ENCODE measurements around the gene LMBRD2. TPM values are rescaled to one million over a fixed set of nuclear protein-coding genes. Genes with fewer than 3 reads are reported as not detected.
A peak's percentile ranks its signal among the peaks of the same experiment; 100 is the strongest.

The LMBRD2 gene
- total and polyA plus RNA-seq, 5 donors = 4.2 to 13.7 (median 12.8) TPM

DNA sequence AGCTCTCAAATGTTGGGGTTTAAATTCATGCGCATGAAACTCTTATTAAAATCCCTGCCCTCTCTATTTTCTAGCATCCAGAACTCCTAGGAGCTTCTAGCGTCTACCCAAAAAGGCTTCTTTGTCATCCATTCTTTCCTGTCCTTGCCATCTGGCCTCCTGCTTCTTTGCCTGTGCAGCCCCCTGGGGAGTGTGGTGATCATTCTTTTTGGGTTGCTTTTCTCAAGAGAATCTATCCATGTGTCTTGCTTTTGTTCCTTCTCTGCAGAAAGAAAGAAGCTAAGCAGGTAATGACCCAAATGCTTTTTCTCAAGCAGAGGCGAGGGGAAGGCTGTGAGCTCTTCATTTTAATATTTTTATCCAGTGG is 26.8 kb upstream of the LMBRD2 start:
- no peaks in the 10 kb centered on the region for H3K4me1 ChIP-seq (ENCODE audit: control insufficient read depth, insufficient read depth, low read length)
- DNase-seq (no peak), ATAC-seq (no peak)
- no peak overlapping the region for H3K27ac ChIP-seq (ENCODE audit: low read length)
- intact Hi-C loops (cut with DNase I) = loop anchor here in 2 of 4 donors (10.0 kb wide), 1 partner anchor 126 kb away; the partner anchor contains the start of gene RANBP3L (in 2 of the 2)
- no peak overlapping the region for H3K4me3 ChIP-seq (ENCODE audit: low read length)
- no peaks in the 10 kb centered on the region for H3K27me3 ChIP-seq (ENCODE audit: control insufficient read depth, insufficient read depth)
- 90% methylated on average over 3 of the region's 3 CpGs for WGBS
- no peaks in the 10 kb centered on the region for H3K9me3 ChIP-seq (ENCODE audit: control insufficient read depth, low read length)

DNA sequence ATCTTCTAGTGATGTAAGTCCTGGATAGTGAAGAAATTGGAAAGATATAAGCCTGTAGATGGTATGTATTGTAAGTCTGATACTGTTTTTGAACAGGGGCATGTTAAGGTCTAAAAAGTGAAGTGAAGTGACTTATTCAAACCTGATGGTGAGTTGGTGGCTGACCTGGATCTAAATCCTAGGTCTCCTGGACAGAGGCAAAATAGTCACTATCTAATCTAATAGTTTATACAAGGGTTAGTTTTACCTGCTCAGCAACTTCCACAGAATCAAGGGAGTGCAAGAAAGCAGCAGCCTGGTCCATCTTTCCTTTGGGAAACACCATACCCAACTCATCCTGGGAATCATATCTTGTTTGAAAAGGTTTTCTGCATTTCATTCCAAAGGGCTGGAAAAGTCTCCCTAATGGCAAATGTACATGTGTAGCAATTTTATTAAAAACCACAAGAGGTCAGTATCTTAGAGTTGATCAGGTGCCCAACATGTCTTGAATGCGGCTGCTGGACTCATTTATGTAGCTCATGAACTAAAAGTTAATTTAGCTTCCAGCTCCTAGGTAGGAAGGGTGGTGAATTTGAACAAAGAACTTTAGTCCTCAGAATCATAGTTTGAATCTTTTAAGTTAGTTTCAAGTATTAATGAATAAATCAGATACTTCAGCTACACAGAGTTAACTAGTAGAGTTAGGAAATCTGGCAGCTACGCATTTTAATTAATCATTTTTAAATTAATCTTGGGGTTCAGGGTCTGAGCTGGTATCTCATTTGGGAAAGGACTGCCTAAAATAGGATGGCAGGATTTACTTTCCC is 26.2 kb upstream of the LMBRD2 start:
- Histone ChIP-seq H3K27ac (ENCODE audit: low read length) (no peak overlapping the region), H3K4me1 (ENCODE audit: control insufficient read depth, insufficient read depth, low read length) (no peaks in the 10 kb centered on the region), H3K9me3 (ENCODE audit: control insufficient read depth, low read length) (no peaks in the 10 kb centered on the region), H3K27me3 (ENCODE audit: control insufficient read depth, insufficient read depth) (no peaks in the 10 kb centered on the region), H3K4me3 (ENCODE audit: low read length) (no peak overlapping the region)
- ATAC-seq (peak; percentile 55 to 56), DNase-seq (no peak)
- intact Hi-C loops (cut with DNase I) = loop anchor here in 2 of 4 donors (10.0 kb wide), 1 partner anchor 127 kb away; the partner anchor contains the start of gene RANBP3L (in 2 of the 2)
- WGBS = 62% methylated on average over 2 of the region's 2 CpGs

DNA sequence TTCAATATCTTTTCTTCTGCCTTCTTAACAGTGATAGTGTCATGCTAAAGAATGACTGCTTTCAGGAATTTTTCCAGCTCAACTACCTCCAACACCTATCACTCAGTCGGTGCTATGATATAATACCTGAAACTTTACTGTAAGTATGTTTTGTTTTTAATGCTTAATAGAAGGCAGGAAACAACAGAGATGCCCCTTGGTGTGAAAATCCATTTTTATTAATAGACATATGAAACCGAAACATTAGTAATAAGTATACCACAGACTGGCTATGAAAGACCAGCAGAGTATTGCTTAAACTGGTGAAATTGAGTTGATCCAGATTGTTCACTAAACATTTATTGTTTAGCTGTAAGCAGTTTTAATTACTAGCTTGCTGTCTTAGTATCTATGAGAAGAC is 25.5 kb upstream of the LMBRD2 start:
- intact Hi-C loops (cut with DNase I) = loop anchor here in 2 of 4 donors (10.0 kb wide), 1 partner anchor 128 kb away; the partner anchor contains the start of gene RANBP3L (in 2 of the 2)

DNA sequence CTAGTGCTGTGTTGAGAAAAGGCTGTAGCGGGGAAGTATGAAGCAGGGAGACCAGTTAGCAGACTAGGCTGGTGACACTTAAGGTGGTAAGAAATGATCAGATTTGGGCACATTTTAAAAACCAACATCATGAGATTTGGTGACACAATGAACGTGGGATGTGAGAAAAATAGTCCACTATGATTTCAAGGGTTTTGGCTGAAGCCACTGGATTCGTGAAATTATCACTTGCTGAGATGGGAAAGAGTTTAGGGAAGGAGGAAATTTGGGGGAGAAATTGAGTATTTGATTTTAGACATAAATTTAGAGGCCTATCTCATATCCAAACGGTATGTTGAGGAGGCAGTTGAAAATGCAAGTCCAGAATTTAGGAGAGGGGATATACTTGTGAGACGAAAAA is 23.4 kb upstream of the LMBRD2 start:
- 75% methylated on average over 5 of the region's 5 CpGs for WGBS
- H3K9me3 ChIP-seq (ENCODE audit: control insufficient read depth, low read length) = no peaks in the 10 kb centered on the region
- H3K27me3 ChIP-seq (ENCODE audit: control insufficient read depth, insufficient read depth) = no peaks in the 10 kb centered on the region
- no peaks in the 10 kb centered on the region for H3K4me1 ChIP-seq (ENCODE audit: control insufficient read depth, insufficient read depth, low read length)
- H3K27ac ChIP-seq (ENCODE audit: low read length) = no peak overlapping the region
- H3K4me3 ChIP-seq (ENCODE audit: low read length) = no peak overlapping the region
- intact Hi-C loops (cut with DNase I) = loop anchor here in 2 of 4 donors (10.0 kb wide), 1 partner anchor 130 kb away; the partner anchor contains the start of gene RANBP3L (in 2 of the 2)
- ATAC-seq (no peak), DNase-seq (no peak)

More for the DNA sequence above, 25.5 kb upstream of the LMBRD2 start:
- ATAC-seq (no peak), DNase-seq (no peak)
- H3K4me3 ChIP-seq (ENCODE audit: low read length) = no peak overlapping the region
- no peaks in the 10 kb centered on the region for H3K27me3 ChIP-seq (ENCODE audit: control insufficient read depth, insufficient read depth)
- no peaks in the 10 kb centered on the region for H3K9me3 ChIP-seq (ENCODE audit: control insufficient read depth, low read length)
- 75% methylated on average over 2 of the region's 2 CpGs for WGBS
- H3K4me1 ChIP-seq (ENCODE audit: control insufficient read depth, insufficient read depth, low read length) = no peaks in the 10 kb centered on the region
- no peak overlapping the region for H3K27ac ChIP-seq (ENCODE audit: low read length)

DNA sequence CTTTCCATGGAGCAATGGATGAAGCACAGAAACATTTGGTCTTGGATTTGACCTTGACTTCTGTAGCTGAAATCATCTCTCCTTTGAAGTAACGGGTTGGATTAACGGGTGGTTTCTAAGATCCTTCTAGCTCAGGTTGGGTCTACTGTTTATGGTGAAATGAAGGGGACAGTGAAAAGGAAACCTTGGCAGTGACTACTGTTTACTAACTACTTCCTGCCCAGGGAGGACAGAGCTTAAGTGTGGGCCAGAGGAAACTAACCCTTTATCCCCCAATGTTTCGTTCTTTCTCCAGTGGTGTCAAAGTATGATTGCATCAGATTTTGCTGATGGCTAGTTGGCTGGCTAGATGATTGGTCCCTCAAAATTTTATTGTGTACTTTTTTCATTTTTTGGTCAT is 22.4 kb upstream of the LMBRD2 start:
- no peak overlapping the region for H3K27ac ChIP-seq (ENCODE audit: low read length)
- ATAC-seq = no peak
- intact Hi-C loops (cut with DNase I) = loop anchor here in 2 of 4 donors (10.0 kb wide), 1 partner anchor 131 kb away; the partner anchor contains the start of gene RANBP3L (in 2 of the 2)

DNA sequence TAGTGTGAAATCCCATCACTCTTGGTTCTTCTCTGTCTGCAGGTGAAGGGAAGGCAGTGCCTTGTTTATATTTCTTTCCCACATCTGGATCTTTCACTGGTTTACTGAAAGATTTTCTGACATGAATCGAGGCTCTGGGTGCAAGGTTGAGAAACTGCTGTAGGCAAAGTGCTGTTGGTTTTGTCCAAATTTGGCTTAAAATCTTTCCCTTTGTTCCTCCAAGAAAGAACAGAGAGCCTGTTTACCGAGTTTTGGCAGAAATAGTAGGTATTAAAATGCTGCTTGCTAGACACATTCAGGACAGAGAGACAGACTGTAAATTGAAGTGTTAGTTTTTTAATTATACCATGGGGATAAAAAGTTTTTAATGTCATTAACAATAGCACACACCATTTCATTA is 21.7 kb upstream of the LMBRD2 start:
- H3K27me3 ChIP-seq (ENCODE audit: control insufficient read depth, insufficient read depth) = no peaks in the 10 kb centered on the region
- no peaks in the 10 kb centered on the region for H3K9me3 ChIP-seq (ENCODE audit: control insufficient read depth, low read length)
- no peak overlapping the region for H3K4me3 ChIP-seq (ENCODE audit: low read length)
- no peak for ATAC-seq
- no peak for DNase-seq
- H3K27ac ChIP-seq (ENCODE audit: low read length) = no peak overlapping the region
- intact Hi-C loops (cut with DNase I) = loop anchor here in 2 of 4 donors (10.0 kb wide), 1 partner anchor 131 kb away; the partner anchor contains the start of gene RANBP3L (in 2 of the 2)
- no peaks in the 10 kb centered on the region for H3K4me1 ChIP-seq (ENCODE audit: control insufficient read depth, insufficient read depth, low read length)
- WGBS = 74% methylated on average over 2 of the region's 2 CpGs

More for the DNA sequence above, 22.4 kb upstream of the LMBRD2 start:
- no peak for DNase-seq
- Histone ChIP-seq H3K27me3 (ENCODE audit: control insufficient read depth, insufficient read depth) (no peaks in the 10 kb centered on the region), H3K4me1 (ENCODE audit: control insufficient read depth, insufficient read depth, low read length) (no peaks in the 10 kb centered on the region), H3K4me3 (ENCODE audit: low read length) (no peak overlapping the region), H3K9me3 (ENCODE audit: control insufficient read depth, low read length) (no peaks in the 10 kb centered on the region)
- 62% methylated on average over 3 of the region's 3 CpGs for WGBS

DNA sequence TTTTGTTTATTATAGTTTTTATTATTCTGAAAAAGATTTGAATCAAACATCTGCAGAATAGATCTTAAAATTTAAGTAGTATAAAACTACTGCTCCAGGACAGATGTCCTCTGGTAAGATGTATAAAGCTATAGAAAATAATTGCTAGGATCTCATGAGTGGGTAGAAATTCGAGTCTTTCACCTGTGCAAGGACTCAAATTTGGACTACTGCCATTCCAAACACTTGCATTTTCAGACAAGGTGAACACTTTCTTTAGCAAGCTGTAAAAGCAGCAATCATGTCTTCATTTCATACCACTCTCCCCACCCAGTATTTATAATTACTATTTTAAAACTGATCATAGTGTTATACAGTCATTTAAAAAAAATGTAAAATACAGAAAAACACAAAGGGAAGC is 20.9 kb upstream of the LMBRD2 start:
- DNase-seq (no peak), ATAC-seq (no peak)
- Histone ChIP-seq H3K27me3 (ENCODE audit: control insufficient read depth, insufficient read depth) (no peaks in the 10 kb centered on the region), H3K4me3 (ENCODE audit: low read length) (no peak overlapping the region), H3K27ac (ENCODE audit: low read length) (no peak overlapping the region), H3K4me1 (ENCODE audit: control insufficient read depth, insufficient read depth, low read length) (no peaks in the 10 kb centered on the region), H3K9me3 (ENCODE audit: control insufficient read depth, low read length) (no peaks in the 10 kb centered on the region)
- 83% methylated on average over 1 of the region's 1 CpG for WGBS
- intact Hi-C loops (cut with DNase I) = loop anchor here in 2 of 4 donors (10.0 kb wide), 1 partner anchor 132 kb away; the partner anchor contains the start of gene RANBP3L (in 2 of the 2)

DNA sequence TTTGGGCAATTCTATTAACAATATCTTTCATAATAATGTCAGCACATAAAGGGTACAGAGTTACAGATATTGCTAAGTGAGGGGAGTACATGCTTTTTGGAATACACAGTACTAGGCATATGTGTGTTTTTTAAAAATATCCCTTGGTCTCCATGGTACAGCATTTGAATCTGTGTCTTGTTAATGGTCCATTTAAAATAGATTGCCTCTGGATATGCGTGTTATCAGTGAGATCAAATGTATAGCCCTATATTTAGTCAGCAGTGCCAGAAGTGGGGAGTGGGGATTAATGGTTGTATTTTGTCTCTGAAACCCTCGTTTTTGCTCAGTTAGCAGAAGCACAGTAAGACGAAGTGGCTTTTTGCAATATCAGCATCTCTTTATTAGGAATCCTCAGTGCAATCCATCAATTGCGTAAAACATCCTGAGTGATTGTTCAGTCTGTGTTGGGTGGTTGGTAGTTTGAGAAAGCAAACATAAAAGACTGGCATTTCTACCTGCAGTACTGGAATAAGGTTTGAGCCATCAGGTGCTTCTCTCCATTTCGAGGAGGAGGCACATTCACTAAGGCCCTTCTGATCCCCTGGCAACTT is 19.2 kb upstream of the LMBRD2 start:
- H3K4me1 ChIP-seq (ENCODE audit: control insufficient read depth, insufficient read depth, low read length) = no peaks in the 10 kb centered on the region

DNA sequence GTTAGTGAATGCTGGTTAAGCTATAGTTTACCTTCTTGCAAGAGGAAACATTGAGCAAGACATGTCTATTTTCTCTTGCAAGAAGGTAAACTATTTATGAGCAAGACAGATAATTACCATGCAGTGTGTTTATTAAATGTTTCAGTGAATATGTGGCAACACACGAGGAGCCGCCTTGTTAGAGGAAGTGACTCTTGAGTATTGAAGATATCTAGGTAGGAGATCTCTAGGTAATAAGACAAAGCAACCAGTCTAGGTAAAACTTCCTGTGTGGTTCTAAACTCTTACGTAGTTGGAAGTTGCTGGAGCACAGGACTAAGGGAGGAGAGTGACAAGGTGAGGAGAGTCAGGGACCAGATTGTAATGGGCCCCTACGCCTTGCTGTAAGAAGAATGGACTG is 17.1 kb upstream of the LMBRD2 start:
- ATAC-seq (no peak), DNase-seq (no peak)
- 87% methylated on average over 4 of the region's 4 CpGs for WGBS
- Histone ChIP-seq H3K27me3 (ENCODE audit: control insufficient read depth, insufficient read depth) (no peaks in the 10 kb centered on the region), H3K27ac (ENCODE audit: low read length) (no peak overlapping the region), H3K4me1 (ENCODE audit: control insufficient read depth, insufficient read depth, low read length) (no peaks in the 10 kb centered on the region), H3K9me3 (ENCODE audit: control insufficient read depth, low read length) (no peaks in the 10 kb centered on the region), H3K4me3 (ENCODE audit: low read length) (no peak overlapping the region)
- intact Hi-C loops (cut with DNase I) = no loop called here

More for the DNA sequence above, 19.2 kb upstream of the LMBRD2 start:
- 82% methylated on average over 5 of the region's 5 CpGs for WGBS
- H3K4me3 ChIP-seq (ENCODE audit: low read length) = no peak overlapping the region
- no peaks in the 10 kb centered on the region for H3K9me3 ChIP-seq (ENCODE audit: control insufficient read depth, low read length)
- ATAC-seq (no peak), DNase-seq (no peak)
- H3K27ac ChIP-seq (ENCODE audit: low read length) = no peak overlapping the region
- no peaks in the 10 kb centered on the region for H3K27me3 ChIP-seq (ENCODE audit: control insufficient read depth, insufficient read depth)
- intact Hi-C loops (cut with DNase I) = loop anchor here in 2 of 4 donors (10.0 kb wide), 1 partner anchor 134 kb away; the partner anchor contains the start of gene RANBP3L (in 2 of the 2)

DNA sequence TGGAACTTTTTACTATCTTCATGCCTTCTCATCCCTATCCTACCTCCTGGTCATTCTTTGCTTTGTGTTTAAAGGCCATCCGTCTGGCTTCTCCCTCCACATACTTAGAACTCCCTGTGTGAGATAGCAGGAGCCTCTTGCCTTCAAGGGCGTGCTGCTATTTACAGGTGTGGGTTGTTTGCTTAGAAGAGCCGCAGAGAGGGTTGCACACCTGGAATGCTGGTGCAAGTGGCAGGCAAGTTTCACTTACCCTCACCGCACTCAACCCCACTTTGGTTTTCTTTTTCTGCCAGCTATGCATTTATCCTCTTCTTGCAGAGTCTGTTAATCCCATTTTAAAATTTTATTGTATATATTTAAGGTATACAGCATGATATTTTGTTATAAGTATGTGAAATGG is 12.8 kb upstream of the LMBRD2 start:
- DNase-seq (no peak), ATAC-seq (no peak)
- 89% methylated on average over 4 of the region's 4 CpGs for WGBS
- Histone ChIP-seq H3K4me3 (ENCODE audit: low read length) (no peak overlapping the region), H3K27me3 (ENCODE audit: control insufficient read depth, insufficient read depth) (no peaks in the 10 kb centered on the region), H3K4me1 (ENCODE audit: control insufficient read depth, insufficient read depth, low read length) (no peaks in the 10 kb centered on the region), H3K27ac (ENCODE audit: low read length) (no peak overlapping the region), H3K9me3 (ENCODE audit: control insufficient read depth, low read length) (no peaks in the 10 kb centered on the region)
- intact Hi-C loops (cut with DNase I) = no loop called here
